GM12878 (cell line): Measurements from ENCODE around the gene FOSL1. TPM values are rescaled to one million over a fixed set of nuclear protein-coding genes. Genes with fewer than 3 reads are reported as not detected.

Source experiments
- ATAC-seq: fragments of 200-7000 bp; cut with Tn5 transposase; 3 replicates; pipeline ENCODE4 v1.9.1; 2020; ENCODE audit warnings: mild to moderate bottlenecking, moderate library complexity
- BruUV-seq: library from RNA; stranded (reverse); fragments of 400-500 nt; replicated peaks from 2 replicates; lab custom pipeline; 2021; lab: Mats Ljungman, UMichigan
- CTCF ChIA-PET: fragments of 300-600 bp; sonication (Branson Sonifier 250); formaldehyde crosslinking; extraction: SDS; loops from one replicate; lab custom pipeline; 2021; ENCODE audit warnings: inconsistent platforms; lab: Yijun Ruan, JAX
- POLR2A ChIA-PET: fragments of 350-600 bp; formaldehyde crosslinking; extraction: SDS; loops from one replicate; lab custom pipeline; 2021; ENCODE audit warnings: inconsistent platforms; lab: Charles Lee
- RAD21 ChIA-PET: fragments of 300-600 bp; sonication (Branson Sonifier 250); formaldehyde crosslinking; loops from one replicate; lab custom pipeline; 2023; ENCODE audit warnings: antibody characterized with exemption; ENCODE audit not compliant: unreplicated experiment; lab: Charles Lee
- SMC1A ChIA-PET: fragments of 300-600 bp; sonication (Branson Sonifier 250); formaldehyde crosslinking; loops from one replicate; lab custom pipeline; 2023; ENCODE audit not compliant: unreplicated experiment, uncharacterized antibody; lab: Charles Lee
- DNase-seq: peaks from one replicate; pipeline ENCODE4 v3.0.0-alpha.2; 2011; ENCODE audit warnings: low read depth, low spot score
- FAIRE-seq: peaks from 3 replicates; lab custom pipeline; 2011; peaks lifted over from hg19 to GRCh38; lab: Jason Lieb, UNC
- H2AFZ ChIP-seq: 2 replicates; pipeline ENCODE4 v1.6.0; 2011; ENCODE audit warnings: low read depth, low read length, control low read depth; ENCODE audit not compliant: control insufficient read depth
- H3K27ac ChIP-seq: 2 replicates; pipeline ENCODE4 v1.5.1; 2011; ENCODE audit warnings: control low read depth; ENCODE audit not compliant: control insufficient read depth, insufficient read depth
- H3K27me3 ChIP-seq, 2 experiments: replicated peaks in 1 of 2; 2 replicates each; pipeline versions ENCODE4 v1.6.0 to v1.6.1; 2011; ENCODE audit warnings: low read length in 1 of 2; ENCODE audit not compliant: control insufficient read depth in 2 of 2, insufficient read depth in 2 of 2
- H3K36me3 ChIP-seq, 2 experiments: 2 replicates each; pipeline ENCODE4 v1.5.1; 2011; ENCODE audit warnings: low read length in 1 of 2; ENCODE audit not compliant: control insufficient read depth in 2 of 2, insufficient read depth in 2 of 2
- H3K4me1 ChIP-seq: 2 replicates; pipeline ENCODE4 v1.6.1; 2011; ENCODE audit warnings: mild to moderate bottlenecking, low read length, moderate library complexity, mixed read lengths; ENCODE audit not compliant: control insufficient read depth, insufficient read depth
- H3K4me2 ChIP-seq: 2 replicates; pipeline ENCODE4 v1.6.0; 2011; ENCODE audit warnings: control low read depth; ENCODE audit not compliant: control insufficient read depth, insufficient read depth
- H3K4me3 ChIP-seq: fragments of 200-600 bp; sonication (generic); 2 replicates; pipeline ENCODE4 v1.5.1; 2016
- H3K79me2 ChIP-seq: 2 replicates; pipeline ENCODE4 v1.6.0; 2011; ENCODE audit warnings: low read length; ENCODE audit not compliant: control insufficient read depth, insufficient read depth
- H3K9ac ChIP-seq: 2 replicates; pipeline ENCODE4 v1.8.0; 2011; ENCODE audit warnings: low read length, control low read depth, mixed read lengths; ENCODE audit not compliant: control insufficient read depth, insufficient read depth
- H3K9me3 ChIP-seq: replicated peaks from 3 replicates; pipeline ENCODE4 v1.5.1; 2011; ENCODE audit warnings: mild to moderate bottlenecking, low read length; ENCODE audit not compliant: control insufficient read depth, insufficient read depth
- H4K20me1 ChIP-seq: 2 replicates; pipeline ENCODE4 v1.6.0; 2011; ENCODE audit not compliant: control insufficient read depth, insufficient read depth
- ESRRA ChIP-seq: IDR thresholded peaks from 2 replicates; pipeline ENCODE4 v1.6.1; 2012; ENCODE audit warnings: mild to moderate bottlenecking, low read length, improper control_type of control experiment
- HDAC2 ChIP-seq: fragments of 200-600 bp; sonication (generic); IDR thresholded peaks from 2 replicates; pipeline ENCODE4 v1.6.1; 2017
- RAD51 ChIP-seq: fragments of 450-650 bp; IDR thresholded peaks from 2 replicates; pipeline ENCODE4 v1.6.1; 2016; ENCODE audit warnings: moderate library complexity, mild to moderate bottlenecking, inconsistent platforms
- SPI1 ChIP-seq: IDR thresholded peaks from 2 replicates; pipeline ENCODE4 v1.6.1; 2011; ENCODE audit warnings: low read depth, mild to moderate bottlenecking, low read length, moderate library complexity, borderline replicate concordance; ENCODE audit not compliant: insufficient read depth
- WGBS: methylation state at CpG from one replicate; pipeline ENCODE4 v1.1.6; 2016; ENCODE audit warnings: low lambda C conversion rate; ENCODE audit not compliant: insufficient replicate concordance, insufficient coverage; ENCODE audit errors: missing lambda C conversion rate; 5-methylcytosine and 5-hydroxymethylcytosine counted together
- in situ Hi-C: fragments of 300-500 bp; cut with MboI; formaldehyde crosslinking; loops from 9 replicates; pipeline ENCODE4 v1.14.3; 2018; ENCODE audit warnings: mixed read lengths
- intact Hi-C: fragments of 100-400 bp; cut with micrococcal nuclease; formaldehyde crosslinking; loops from one replicate; pipeline ENCODE4 v1.14.2; 2022; ENCODE audit not compliant: unreplicated experiment
- polyA plus RNA-seq, 11 experiments: library from polyadenylated mRNA; depleted of rRNA in 4 of 11; unstranded in 6 of 11; stranded (reverse) in 5 of 11; fragments of >200 nt; fragmentation: Nextera tagmentation in 4 of 11; fragmentation: Illumina TruSeq in 1 of 11; extraction: Ambion mirVana in 4 of 11; extraction: Trizol in 1 of 11; gene quantifications; 1 replicate in 1 of 11; 2 replicates in 10 of 11; pipeline versions ENCODE4 v1.2.1 to v1.2.3, GENCODE V29; 2011 to 2016; ENCODE audit warnings: inconsistent platforms in 2 of 11, missing spikeins in 2 of 11, low read depth in 1 of 11
- total RNA-seq, 4 experiments: library from RNA; depleted of rRNA in 3 of 4; stranded (reverse); fragments of >200 nt in 3 of 4; fragmentation: Illumina TruSeq in 1 of 4; extraction: Trizol in 1 of 4; gene quantifications; 2 replicates each; pipeline versions ENCODE4 v1.2.1 to v1.2.3, GENCODE V29; 2013 to 2021
- TF ChIP-seq, protein P1 (sequence below): fragments of 450-650 bp; IDR thresholded peaks from 2 replicates; pipeline ENCODE4 v1.6.1; 2017; ENCODE audit warnings: mild to moderate bottlenecking, low read depth, inconsistent platforms; ENCODE audit not compliant: poor library complexity, severe bottlenecking
- TF ChIP-seq, protein P2 (sequence below): fragments of 450-650 bp; IDR thresholded peaks from 2 replicates; pipeline ENCODE4 v1.6.1; 2018; ENCODE audit warnings: borderline replicate concordance, mild to moderate bottlenecking; ENCODE audit not compliant: partially characterized antibody
- TF ChIP-seq, protein P3 (sequence below): fragments of 450-650 bp; IDR thresholded peaks from 2 replicates; pipeline ENCODE4 v1.6.1; 2016; ENCODE audit warnings: mild to moderate bottlenecking, moderate library complexity, borderline replicate concordance
- TF ChIP-seq, protein P4 (sequence below): IDR thresholded peaks from 2 replicates; pipeline ENCODE4 v1.6.1; 2012; ENCODE audit warnings: low read depth, low read length, improper control_type of control experiment

Gene FOSL1
- total and polyA plus RNA-seq, 10 of the 15 experiments (the other 5 are each of a cell fraction or from before 2014, with no cell fraction given) = 0.82 to 5.4 (median 2.1) TPM

DNA sequence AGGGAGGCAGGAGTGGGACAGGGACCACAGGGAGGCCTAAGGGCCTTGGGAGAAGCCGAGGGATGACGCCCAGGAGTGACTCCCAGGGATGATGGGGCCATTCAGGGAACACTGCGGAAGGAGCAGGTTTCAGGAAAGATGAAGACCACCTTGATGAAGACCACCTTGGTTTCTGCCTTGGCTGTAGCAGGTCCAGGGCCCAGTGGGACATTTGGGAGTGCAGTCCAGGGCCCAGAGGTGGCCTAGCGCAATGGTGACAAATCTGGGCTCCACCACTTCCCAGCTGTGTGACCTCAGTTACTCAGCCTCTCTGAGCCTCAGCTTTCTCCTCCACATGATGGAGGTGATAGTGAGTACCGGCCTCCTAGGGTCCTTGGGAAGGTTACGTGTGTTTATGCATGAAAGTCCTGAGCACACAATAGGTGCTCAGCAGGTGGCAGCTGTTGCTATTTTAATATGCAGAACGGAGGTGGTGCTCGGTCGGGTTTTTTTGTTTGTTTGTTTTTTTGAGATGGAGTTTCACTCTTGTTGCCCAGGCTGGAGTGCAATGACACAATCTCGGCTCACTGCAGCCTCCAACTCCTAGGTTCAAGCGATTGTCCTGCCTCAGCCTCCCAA, 45.9 kb upstream of the FOSL1 start:
- H3K79me2 ChIP-seq = no peaks in the 10 kb centered on the region
- ChIA-PET POLR2A (no interaction called here), RAD21 (no interaction called here), CTCF (interaction anchor here (1.3 kb wide), 1 partner anchor 61 kb away, joined by 3 read pairs; no protein-coding TSS in a partner anchor), SMC1A (no interaction called here)
- no peak overlapping the region for H3K27ac ChIP-seq
- no TSS peak for BruUV-seq
- intact Hi-C loops (no loop called here), in situ Hi-C loops (no loop called here)
- H3K9me3 ChIP-seq = no peaks in the 10 kb centered on the region
- no peak overlapping the region for H3K9ac ChIP-seq
- no peak overlapping the region for H2AFZ ChIP-seq
- 53% methylated on average over 11 of the region's 11 CpGs for WGBS
- no peak overlapping the region for H3K4me2 ChIP-seq
- no peak for FAIRE-seq
- no peak for ATAC-seq
- peaks cover 8% of the 10 kb centered on the region for H3K4me1 ChIP-seq
- no peaks in the 10 kb centered on the region for H3K36me3 ChIP-seq
- H3K4me3 ChIP-seq = no peak overlapping the region
- no peaks in the 10 kb centered on the region for H4K20me1 ChIP-seq
- DNase-seq = no peak
- H3K27me3 ChIP-seq = no peaks in the 10 kb centered on the region
- TF ChIP-seq, protein P1, sequence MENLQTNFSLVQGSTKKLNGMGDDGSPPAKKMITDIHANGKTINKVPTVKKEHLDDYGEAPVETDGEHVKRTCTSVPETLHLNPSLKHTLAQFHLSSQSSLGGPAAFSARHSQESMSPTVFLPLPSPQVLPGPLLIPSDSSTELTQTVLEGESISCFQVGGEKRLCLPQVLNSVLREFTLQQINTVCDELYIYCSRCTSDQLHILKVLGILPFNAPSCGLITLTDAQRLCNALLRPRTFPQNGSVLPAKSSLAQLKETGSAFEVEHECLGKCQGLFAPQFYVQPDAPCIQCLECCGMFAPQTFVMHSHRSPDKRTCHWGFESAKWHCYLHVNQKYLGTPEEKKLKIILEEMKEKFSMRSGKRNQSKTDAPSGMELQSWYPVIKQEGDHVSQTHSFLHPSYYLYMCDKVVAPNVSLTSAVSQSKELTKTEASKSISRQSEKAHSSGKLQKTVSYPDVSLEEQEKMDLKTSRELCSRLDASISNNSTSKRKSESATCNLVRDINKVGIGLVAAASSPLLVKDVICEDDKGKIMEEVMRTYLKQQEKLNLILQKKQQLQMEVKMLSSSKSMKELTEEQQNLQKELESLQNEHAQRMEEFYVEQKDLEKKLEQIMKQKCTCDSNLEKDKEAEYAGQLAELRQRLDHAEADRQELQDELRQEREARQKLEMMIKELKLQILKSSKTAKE = no peak
- TF ChIP-seq HDAC2 (no peak), SPI1 (no peak), ESRRA (no peak), RAD51 (no peak)
- TF ChIP-seq, protein P2, sequence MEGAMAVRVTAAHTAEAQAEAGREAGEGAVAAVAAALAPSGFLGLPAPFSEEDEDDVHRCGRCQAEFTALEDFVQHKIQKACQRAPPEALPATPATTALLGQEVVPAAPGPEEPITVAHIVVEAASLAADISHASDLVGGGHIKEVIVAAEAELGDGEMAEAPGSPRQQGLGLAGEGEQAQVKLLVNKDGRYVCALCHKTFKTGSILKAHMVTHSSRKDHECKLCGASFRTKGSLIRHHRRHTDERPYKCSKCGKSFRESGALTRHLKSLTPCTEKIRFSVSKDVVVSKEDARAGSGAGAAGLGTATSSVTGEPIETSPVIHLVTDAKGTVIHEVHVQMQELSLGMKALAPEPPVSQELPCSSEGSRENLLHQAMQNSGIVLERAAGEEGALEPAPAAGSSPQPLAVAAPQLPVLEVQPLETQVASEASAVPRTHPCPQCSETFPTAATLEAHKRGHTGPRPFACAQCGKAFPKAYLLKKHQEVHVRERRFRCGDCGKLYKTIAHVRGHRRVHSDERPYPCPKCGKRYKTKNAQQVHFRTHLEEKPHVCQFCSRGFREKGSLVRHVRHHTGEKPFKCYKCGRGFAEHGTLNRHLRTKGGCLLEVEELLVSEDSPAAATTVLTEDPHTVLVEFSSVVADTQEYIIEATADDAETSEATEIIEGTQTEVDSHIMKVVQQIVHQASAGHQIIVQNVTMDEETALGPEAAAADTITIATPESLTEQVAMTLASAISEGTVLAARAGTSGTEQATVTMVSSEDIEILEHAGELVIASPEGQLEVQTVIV = no peak
- TF ChIP-seq, protein P3, sequence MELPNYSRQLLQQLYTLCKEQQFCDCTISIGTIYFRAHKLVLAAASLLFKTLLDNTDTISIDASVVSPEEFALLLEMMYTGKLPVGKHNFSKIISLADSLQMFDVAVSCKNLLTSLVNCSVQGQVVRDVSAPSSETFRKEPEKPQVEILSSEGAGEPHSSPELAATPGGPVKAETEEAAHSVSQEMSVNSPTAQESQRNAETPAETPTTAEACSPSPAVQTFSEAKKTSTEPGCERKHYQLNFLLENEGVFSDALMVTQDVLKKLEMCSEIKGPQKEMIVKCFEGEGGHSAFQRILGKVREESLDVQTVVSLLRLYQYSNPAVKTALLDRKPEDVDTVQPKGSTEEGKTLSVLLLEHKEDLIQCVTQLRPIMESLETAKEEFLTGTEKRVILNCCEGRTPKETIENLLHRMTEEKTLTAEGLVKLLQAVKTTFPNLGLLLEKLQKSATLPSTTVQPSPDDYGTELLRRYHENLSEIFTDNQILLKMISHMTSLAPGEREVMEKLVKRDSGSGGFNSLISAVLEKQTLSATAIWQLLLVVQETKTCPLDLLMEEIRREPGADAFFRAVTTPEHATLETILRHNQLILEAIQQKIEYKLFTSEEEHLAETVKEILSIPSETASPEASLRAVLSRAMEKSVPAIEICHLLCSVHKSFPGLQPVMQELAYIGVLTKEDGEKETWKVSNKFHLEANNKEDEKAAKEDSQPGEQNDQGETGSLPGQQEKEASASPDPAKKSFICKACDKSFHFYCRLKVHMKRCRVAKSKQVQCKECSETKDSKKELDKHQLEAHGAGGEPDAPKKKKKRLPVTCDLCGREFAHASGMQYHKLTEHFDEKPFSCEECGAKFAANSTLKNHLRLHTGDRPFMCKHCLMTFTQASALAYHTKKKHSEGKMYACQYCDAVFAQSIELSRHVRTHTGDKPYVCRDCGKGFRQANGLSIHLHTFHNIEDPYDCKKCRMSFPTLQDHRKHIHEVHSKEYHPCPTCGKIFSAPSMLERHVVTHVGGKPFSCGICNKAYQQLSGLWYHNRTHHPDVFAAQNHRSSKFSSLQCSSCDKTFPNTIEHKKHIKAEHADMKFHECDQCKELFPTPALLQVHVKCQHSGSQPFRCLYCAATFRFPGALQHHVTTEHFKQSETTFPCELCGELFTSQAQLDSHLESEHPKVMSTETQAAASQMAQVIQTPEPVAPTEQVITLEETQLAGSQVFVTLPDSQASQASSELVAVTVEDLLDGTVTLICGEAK = no peak
- TF ChIP-seq, protein P4, sequence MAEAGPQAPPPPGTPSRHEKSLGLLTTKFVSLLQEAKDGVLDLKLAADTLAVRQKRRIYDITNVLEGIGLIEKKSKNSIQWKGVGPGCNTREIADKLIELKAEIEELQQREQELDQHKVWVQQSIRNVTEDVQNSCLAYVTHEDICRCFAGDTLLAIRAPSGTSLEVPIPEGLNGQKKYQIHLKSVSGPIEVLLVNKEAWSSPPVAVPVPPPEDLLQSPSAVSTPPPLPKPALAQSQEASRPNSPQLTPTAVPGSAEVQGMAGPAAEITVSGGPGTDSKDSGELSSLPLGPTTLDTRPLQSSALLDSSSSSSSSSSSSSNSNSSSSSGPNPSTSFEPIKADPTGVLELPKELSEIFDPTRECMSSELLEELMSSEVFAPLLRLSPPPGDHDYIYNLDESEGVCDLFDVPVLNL = no peak
